OCI-LY7 (cell line): ENCODE measurements around the gene URB2.

Experiments used
- EZH2phosphoT487 ChIP-seq: fragments of 200-600 bp; sonication (generic); IDR thresholded peaks from 2 replicates; pipeline ENCODE4 v1.6.1; 2018; ENCODE audit warnings: low read depth, borderline replicate concordance, mild to moderate bottlenecking, mixed run types, antibody characterized with exemption, low read length, moderate library complexity, mixed read lengths
- TF ChIP-seq, protein P1 (sequence below): fragments of 200-600 bp; sonication (generic); conservative IDR thresholded peaks from 2 replicates; pipeline ENCODE4 v1.5.1; 2014; ENCODE audit warnings: mild to moderate bottlenecking, antibody characterized with exemption, low read length, moderate library complexity, mixed read lengths

DNA sequence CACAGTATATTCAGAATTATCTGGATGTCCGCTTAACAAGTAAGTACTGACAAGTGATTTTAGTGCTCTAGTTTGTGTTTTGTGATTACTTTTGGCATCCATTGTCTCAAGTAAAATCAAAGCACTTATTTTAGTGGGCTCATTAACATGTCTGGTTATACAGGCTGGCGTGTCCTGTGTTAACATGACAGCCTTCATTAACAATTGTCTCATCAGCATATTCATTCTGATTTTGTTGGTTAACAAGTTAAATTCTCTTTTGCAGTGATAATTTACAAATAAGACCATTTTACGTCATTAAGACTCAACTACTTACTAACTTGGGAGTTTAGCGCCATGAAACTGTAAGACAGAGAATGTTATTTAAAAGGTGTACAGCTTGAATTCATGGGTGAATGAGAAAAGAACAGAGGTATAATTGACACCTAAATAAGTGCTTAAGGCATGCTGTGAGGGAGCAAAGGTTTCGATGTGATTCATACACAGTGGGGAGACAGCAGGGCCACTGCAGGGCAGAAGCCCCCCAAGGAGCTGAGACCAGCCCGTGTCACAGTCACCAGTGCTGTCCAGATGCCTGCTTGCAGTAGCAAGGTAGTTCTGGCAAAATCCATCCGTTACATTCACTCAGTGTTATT is 22.6 kb upstream of the URB2 start:
- TF ChIP-seq, protein P1, sequence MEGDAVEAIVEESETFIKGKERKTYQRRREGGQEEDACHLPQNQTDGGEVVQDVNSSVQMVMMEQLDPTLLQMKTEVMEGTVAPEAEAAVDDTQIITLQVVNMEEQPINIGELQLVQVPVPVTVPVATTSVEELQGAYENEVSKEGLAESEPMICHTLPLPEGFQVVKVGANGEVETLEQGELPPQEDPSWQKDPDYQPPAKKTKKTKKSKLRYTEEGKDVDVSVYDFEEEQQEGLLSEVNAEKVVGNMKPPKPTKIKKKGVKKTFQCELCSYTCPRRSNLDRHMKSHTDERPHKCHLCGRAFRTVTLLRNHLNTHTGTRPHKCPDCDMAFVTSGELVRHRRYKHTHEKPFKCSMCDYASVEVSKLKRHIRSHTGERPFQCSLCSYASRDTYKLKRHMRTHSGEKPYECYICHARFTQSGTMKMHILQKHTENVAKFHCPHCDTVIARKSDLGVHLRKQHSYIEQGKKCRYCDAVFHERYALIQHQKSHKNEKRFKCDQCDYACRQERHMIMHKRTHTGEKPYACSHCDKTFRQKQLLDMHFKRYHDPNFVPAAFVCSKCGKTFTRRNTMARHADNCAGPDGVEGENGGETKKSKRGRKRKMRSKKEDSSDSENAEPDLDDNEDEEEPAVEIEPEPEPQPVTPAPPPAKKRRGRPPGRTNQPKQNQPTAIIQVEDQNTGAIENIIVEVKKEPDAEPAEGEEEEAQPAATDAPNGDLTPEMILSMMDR: no peak
- TF ChIP-seq EZH2phosphoT487: no peak
